ENCODE data around the gene SEC14L5.

DNA sequence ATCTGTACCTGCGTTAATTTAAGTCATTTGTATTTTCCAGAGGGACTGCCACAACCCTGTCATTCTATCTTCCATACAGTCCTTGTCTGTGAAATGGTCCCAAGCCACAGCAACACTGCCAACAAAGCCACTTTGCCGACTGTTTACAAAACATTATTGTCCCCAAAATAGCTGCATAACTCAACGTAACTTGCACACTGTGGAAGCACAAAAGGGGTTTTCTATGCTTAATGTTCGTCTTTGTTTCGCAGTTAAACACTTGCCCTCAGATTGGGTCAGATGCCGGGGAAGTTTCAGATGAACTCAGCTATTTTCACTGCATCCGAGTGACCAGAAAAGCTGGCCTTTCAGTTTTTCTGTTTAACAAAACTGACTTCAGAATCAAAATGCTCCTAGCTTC, 4.6 kb downstream of the SEC14L5 start:
- TF ChIP-seq, protein P1, sequence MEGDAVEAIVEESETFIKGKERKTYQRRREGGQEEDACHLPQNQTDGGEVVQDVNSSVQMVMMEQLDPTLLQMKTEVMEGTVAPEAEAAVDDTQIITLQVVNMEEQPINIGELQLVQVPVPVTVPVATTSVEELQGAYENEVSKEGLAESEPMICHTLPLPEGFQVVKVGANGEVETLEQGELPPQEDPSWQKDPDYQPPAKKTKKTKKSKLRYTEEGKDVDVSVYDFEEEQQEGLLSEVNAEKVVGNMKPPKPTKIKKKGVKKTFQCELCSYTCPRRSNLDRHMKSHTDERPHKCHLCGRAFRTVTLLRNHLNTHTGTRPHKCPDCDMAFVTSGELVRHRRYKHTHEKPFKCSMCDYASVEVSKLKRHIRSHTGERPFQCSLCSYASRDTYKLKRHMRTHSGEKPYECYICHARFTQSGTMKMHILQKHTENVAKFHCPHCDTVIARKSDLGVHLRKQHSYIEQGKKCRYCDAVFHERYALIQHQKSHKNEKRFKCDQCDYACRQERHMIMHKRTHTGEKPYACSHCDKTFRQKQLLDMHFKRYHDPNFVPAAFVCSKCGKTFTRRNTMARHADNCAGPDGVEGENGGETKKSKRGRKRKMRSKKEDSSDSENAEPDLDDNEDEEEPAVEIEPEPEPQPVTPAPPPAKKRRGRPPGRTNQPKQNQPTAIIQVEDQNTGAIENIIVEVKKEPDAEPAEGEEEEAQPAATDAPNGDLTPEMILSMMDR (IDR thresholded peaks at IDR 0.05; ENCODE audit: low read length): no peak
- no peak for TF ChIP-seq EZH2 (IDR thresholded peaks at IDR 0.05; ENCODE audit: borderline replicate concordance, low read length)
